HG03432 (cell line): ENCODE data around the gene CDC40.
"Not testable (repeated sequence)": the region's sequence is repeated elsewhere in the genome, so short reads cannot be mapped to it uniquely, and the experiment has no call there.

Experiments used
- ATAC-seq: cut with Tn5 transposase; IDR thresholded peaks from one replicate; pipeline ENCODE4 v1.9.1; 2021; ENCODE audit warnings: mild to moderate bottlenecking, moderate library complexity; ENCODE audit not compliant: unreplicated experiment

Gene CDC40

DNA sequence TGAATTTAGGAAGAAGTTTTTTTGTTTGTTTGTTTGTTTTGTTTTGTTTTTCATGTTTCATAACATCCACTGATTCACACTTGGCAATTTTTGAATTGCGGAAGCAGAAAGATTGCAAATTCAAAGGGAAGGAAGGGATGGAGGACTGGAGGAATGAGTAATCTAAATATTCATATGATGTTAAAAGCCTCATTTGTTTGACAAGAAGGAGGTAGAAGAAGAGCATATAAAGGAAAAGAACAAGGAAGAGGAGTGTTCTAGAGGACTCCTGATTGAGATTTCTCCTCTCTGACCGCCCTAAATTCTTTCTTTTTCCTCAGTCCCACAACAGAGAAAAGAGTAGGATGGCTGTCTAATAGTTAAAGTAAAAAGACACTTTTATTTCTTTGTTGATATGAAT is 89.4 kb downstream of the CDC40 start:
- ATAC-seq, result no peak

DNA sequence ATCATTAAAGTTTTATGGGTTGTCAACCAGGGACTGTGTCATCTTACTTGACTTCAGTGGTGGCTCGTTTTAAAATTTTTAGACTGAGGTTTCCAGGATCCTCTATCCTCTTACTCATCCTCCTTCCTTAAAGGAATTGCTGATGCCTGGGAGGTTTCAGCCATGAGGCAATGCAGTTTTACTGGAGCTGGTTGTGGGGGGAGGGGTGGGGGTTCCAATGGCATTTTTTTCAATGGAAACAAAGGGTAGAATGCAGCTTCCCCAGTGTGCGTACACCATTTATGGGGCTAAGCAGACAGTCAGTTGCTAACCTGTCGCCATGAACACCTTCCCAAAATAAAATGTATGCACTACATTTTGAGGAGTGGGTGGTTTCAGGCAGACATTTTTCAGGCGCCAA is 89.9 kb downstream of the CDC40 start:
- ATAC-seq, result no peak

DNA sequence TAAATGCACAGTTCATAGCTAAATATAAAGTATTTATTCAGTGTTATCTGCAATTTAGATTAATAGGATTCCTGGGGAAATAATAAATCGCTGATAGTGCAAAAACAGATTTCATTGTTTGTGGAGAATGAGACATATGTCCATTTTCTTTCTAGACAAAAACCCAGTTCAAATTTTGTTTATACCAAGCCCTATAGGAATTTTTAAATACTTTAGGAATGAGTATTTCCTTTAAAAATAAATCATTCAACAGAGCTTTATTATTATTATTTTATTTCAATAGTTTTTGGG is 91.5 kb downstream of the CDC40 start:
- ATAC-seq, result no peak

DNA sequence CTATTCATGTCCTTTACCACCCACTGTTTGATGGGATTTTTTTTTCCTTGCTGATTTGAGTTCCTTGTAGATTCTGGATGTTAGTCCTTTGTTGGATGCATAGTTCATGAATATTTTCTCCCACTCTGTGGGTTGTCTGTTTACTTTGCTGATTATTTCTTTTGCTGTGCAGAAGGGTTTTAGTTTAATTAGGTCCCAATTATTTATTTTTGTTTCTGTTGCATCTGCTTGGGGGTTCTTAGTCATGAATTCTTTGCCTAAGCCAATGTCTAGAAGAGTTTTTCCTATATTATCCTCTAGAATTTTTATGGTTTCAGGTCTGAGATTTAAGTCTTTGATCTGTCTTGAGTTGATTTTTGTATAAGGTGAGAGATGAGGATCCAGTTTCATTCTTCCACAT is 92.6 kb downstream of the CDC40 start:
- not testable (repeated sequence) for ATAC-seq

DNA sequence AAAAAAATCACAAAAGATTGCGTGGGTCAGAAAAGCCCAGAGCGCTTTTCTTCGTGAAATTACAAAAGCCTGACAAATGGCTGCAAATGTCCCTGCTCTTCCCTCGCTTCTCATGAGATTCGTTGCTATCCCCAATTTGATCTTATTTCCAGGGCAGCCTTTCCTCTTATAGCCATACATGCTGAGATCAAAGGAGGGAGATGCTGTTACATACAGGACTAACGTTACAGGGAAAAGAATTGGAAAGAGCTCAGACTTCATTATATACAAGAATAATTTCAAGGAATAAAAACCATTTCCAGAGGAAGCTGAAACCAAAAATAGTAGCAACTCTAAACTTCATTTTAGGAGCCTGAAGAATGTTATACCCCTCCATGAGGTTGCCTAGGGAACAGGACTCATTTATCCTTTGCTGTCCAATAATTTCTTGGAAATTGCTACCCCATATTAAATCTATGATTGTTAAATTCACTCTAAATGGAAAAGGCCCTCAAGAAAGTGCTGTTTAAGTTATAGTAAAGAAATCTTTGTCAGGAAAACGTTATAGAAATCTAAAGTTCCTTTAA is 97.0 kb downstream of the CDC40 start:
- no peak for ATAC-seq
